Smooth muscle cell (in vitro differentiated cells): ENCODE results near the gene LPP. TPM values are rescaled to one million over a fixed set of nuclear protein-coding genes. Genes with fewer than 3 reads are reported as not detected.

ENCODE experiments used
- DNase-seq: peaks from one replicate; lab custom pipeline; 2025; ENCODE audit not compliant: unreplicated experiment; lab: John Stamatoyannopoulos, UW
- H2AFZ ChIP-seq: fragments of 200-600 bp; sonication (generic); 2 replicates; pipeline ENCODE4 v1.6.0; 2016; ENCODE audit warnings: antibody characterized with exemption, low read depth, mild to moderate bottlenecking
- H3F3A ChIP-seq: fragments of 200-600 bp; sonication (generic); 2 replicates; pipeline ENCODE4 v1.6.0; 2017; ENCODE audit warnings: antibody characterized with exemption, low read depth
- H3K27ac ChIP-seq: fragments of 200-600 bp; sonication (generic); 2 replicates; pipeline ENCODE4 v1.5.1; 2016; ENCODE audit warnings: low read depth, mild to moderate bottlenecking
- H3K27me3 ChIP-seq: fragments of 200-600 bp; sonication (generic); 2 replicates; pipeline ENCODE4 v1.6.1; 2016; ENCODE audit warnings: low read depth, mild to moderate bottlenecking
- H3K36me3 ChIP-seq: fragments of 200-600 bp; sonication (generic); 2 replicates; pipeline ENCODE4 v1.5.1; 2016; ENCODE audit warnings: low read depth
- H3K4me1 ChIP-seq: fragments of 200-600 bp; sonication (generic); 2 replicates; pipeline ENCODE4 v1.5.1; 2016; ENCODE audit warnings: low read depth
- H3K4me2 ChIP-seq: fragments of 200-600 bp; sonication (generic); 2 replicates; pipeline ENCODE4 v1.6.0; 2016; ENCODE audit warnings: mild to moderate bottlenecking
- H3K4me3 ChIP-seq: fragments of 200-600 bp; sonication (generic); 2 replicates; pipeline ENCODE4 v1.5.1; 2016; ENCODE audit warnings: mild to moderate bottlenecking
- H3K79me2 ChIP-seq: fragments of 200-600 bp; sonication (generic); 2 replicates; pipeline ENCODE4 v1.6.0; 2016; ENCODE audit warnings: low read depth, mild to moderate bottlenecking
- H3K9ac ChIP-seq: fragments of 200-600 bp; sonication (generic); 2 replicates; pipeline ENCODE4 v1.6.0; 2016; ENCODE audit warnings: low read depth
- H3K9me3 ChIP-seq: fragments of 200-600 bp; sonication (generic); replicated peaks from 2 replicates; pipeline ENCODE4 v1.5.1; 2016; ENCODE audit warnings: low read depth
- H4K20me1 ChIP-seq: fragments of 200-600 bp; sonication (generic); 2 replicates; pipeline ENCODE4 v1.6.0; 2016; ENCODE audit warnings: low read depth
- WGBS: methylation state at CpG from one replicate; pipeline ENCODE4 v1.1.7; 2016; ENCODE audit warnings: low lambda C conversion rate; 5-methylcytosine and 5-hydroxymethylcytosine counted together
- polyA plus RNA-seq: library from polyadenylated mRNA; unstranded; fragments of >200 nt; fragmentation: Nextera tagmentation; extraction: Ambion mirVana; gene quantifications from 2 replicates; pipeline ENCODE4 v1.2.1, GENCODE V29; 2016
- total RNA-seq: library from RNA; depleted of rRNA; stranded (reverse); fragments of >200 nt; gene quantifications from 2 replicates; pipeline ENCODE4 v1.2.3, GENCODE V29; 2014
- TF ChIP-seq, protein P1 (sequence below): fragments of 200-600 bp; sonication (generic); IDR thresholded peaks from 2 replicates; pipeline ENCODE4 v1.5.1; 2017; ENCODE audit warnings: borderline replicate concordance, mild to moderate bottlenecking, antibody characterized with exemption; ENCODE audit not compliant: insufficient read depth, poor library complexity, severe bottlenecking

Gene LPP
- total and polyA plus RNA-seq, 2 experiments from 2014 or later, result 42.3 to 128 TPM

DNA sequence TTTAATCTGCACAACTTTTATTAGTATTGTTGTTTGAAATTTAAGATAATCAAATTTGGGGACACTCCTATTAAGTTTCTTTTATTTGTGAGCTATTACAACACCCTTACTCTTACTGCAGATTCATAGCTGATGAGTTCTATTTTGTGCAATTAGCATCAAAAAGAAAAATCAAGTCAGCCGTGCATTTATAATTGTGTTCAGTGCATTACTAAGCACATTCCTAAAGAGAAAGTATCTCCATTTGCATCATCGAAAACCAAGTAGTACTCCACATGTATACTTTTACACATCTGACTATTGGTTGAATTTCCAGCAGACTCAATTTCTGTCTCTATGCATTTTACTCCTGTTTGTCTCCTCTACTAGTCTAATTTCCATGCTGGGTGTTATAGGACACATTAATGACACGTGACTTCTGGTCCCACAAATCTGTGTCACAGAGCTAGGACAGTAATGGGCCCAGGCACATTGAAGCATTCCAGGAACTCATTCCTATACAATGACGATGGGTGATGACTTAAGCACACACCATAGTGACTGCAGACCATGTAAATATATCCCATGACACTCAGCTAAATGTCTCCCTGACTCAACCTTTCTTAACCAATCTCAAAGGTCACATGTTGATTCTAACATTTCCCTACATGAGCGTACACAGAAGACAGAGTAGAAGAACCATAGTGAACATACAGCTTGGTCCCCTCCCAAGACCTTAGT is 477.5 kb downstream of the LPP start:
- no peak overlapping the region for H3K4me2 ChIP-seq
- no peak overlapping the region for H3K4me3 ChIP-seq
- H3F3A ChIP-seq, result no peaks in the 10 kb centered on the region
- no peaks in the 10 kb centered on the region for H3K9me3 ChIP-seq
- TF ChIP-seq, protein P1, sequence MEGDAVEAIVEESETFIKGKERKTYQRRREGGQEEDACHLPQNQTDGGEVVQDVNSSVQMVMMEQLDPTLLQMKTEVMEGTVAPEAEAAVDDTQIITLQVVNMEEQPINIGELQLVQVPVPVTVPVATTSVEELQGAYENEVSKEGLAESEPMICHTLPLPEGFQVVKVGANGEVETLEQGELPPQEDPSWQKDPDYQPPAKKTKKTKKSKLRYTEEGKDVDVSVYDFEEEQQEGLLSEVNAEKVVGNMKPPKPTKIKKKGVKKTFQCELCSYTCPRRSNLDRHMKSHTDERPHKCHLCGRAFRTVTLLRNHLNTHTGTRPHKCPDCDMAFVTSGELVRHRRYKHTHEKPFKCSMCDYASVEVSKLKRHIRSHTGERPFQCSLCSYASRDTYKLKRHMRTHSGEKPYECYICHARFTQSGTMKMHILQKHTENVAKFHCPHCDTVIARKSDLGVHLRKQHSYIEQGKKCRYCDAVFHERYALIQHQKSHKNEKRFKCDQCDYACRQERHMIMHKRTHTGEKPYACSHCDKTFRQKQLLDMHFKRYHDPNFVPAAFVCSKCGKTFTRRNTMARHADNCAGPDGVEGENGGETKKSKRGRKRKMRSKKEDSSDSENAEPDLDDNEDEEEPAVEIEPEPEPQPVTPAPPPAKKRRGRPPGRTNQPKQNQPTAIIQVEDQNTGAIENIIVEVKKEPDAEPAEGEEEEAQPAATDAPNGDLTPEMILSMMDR, result no peak
- H3K79me2 ChIP-seq, result peaks cover 10% of the 10 kb centered on the region
- no peak for DNase-seq
- no peaks in the 10 kb centered on the region for H4K20me1 ChIP-seq
- peak overlapping the region; percentile 63 for H3K9ac ChIP-seq
- no peak overlapping the region for H2AFZ ChIP-seq
- H3K27ac ChIP-seq, result peak overlapping the region; percentile 89
- H3K4me1 ChIP-seq, result no peaks in the 10 kb centered on the region
- H3K36me3 ChIP-seq, result no peaks in the 10 kb centered on the region
- H3K27me3 ChIP-seq, result no peaks in the 10 kb centered on the region
- 65% methylated on average over 5 of the region's 5 CpGs for WGBS

DNA sequence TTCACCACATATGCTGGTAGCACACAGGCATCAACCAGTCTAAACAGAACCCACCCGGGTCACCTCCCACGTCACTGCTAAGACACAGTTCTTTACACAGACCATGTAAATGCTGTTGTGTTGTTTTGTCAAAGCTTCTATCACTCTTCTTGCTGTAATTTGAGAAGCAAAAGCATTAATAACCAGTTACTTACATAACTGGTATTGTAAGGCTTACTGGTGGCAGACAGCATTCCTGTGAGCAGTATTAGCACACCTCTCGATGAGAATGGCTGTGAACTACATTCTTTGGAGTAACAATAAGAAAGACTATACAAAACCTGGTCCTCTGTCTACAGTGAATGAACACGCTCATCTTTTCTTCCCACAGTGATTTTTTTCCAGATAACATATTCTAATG is 479.2 kb downstream of the LPP start:
- peak overlapping the region; percentile 89 for H3K27ac ChIP-seq
- TF ChIP-seq, protein P1, result no peak
- H3K36me3 ChIP-seq, result no peaks in the 10 kb centered on the region
- WGBS, result 77% methylated on average over 4 of the region's 4 CpGs
- H4K20me1 ChIP-seq, result no peaks in the 10 kb centered on the region
- H3F3A ChIP-seq, result no peaks in the 10 kb centered on the region
- no peak overlapping the region for H3K4me2 ChIP-seq
- H3K4me3 ChIP-seq, result no peak overlapping the region
- H3K27me3 ChIP-seq, result no peaks in the 10 kb centered on the region
- H2AFZ ChIP-seq, result no peak overlapping the region
- no peak for DNase-seq
- no peaks in the 10 kb centered on the region for H3K4me1 ChIP-seq
- no peak overlapping the region for H3K9ac ChIP-seq
- H3K9me3 ChIP-seq, result no peaks in the 10 kb centered on the region
- peaks cover 10% of the 10 kb centered on the region for H3K79me2 ChIP-seq

DNA sequence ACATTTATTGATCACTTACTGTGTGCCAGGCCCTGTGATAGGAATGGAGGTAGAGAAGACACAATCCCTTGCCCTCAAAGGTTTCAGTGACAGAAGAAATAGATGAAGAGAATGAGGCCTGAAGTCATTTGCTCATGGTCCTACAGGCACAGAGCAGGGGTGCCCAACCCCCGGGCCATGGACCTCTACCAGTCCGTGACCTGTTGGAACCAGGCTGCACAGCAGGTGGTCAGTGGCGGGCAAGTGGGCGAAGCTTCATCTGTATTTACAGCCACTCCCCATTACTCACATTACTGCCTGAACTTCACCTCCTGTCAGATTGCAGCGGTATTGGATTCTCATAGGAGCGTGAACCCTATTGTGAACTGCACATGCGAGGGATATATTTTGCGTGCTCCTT is 480.3 kb downstream of the LPP start:
- H3K79me2 ChIP-seq, result peaks cover 10% of the 10 kb centered on the region
- no peaks in the 10 kb centered on the region for H3K4me1 ChIP-seq
- 96% methylated on average over 8 of the region's 8 CpGs for WGBS
- DNase-seq, result no peak
- H3K27me3 ChIP-seq, result no peaks in the 10 kb centered on the region
- TF ChIP-seq, protein P1, result no peak
- H3K36me3 ChIP-seq, result no peaks in the 10 kb centered on the region
- H3K9ac ChIP-seq, result no peak overlapping the region
- no peaks in the 10 kb centered on the region for H4K20me1 ChIP-seq
- H2AFZ ChIP-seq, result no peak overlapping the region
- no peak overlapping the region for H3K4me3 ChIP-seq
- no peaks in the 10 kb centered on the region for H3K9me3 ChIP-seq
- H3K27ac ChIP-seq, result peak overlapping the region; percentile 89
- no peak overlapping the region for H3K4me2 ChIP-seq
- H3F3A ChIP-seq, result no peaks in the 10 kb centered on the region
